ENCODE measurements around the gene ECT2. TPM values are rescaled to one million over a fixed set of nuclear protein-coding genes. Genes with fewer than 3 reads are reported as not detected.

ECT2 gene
- total and polyA plus RNA-seq, 8 donors = 1.2 to 28.1 (median 9.2) TPM

GRCh38 chr3:172704001-172704400, 46.5 kb upstream of the ECT2 start:
- peaks cover 0 to 69% (median 21%) of the 10 kb centered on the region in 4 donors for H3K4me1 ChIP-seq
- no peak overlapping the region for H3K27ac ChIP-seq
- H3K36me3 ChIP-seq = no peaks in the 10 kb centered on the region
- intact Hi-C loops (cut with DNase I; ENCODE audit: low total_unique reads) = no loop called here
- no peaks in the 10 kb centered on the region for H3K9me3 ChIP-seq
- no peak for TF ChIP-seq CTCF (IDR thresholded peaks at IDR 0.05)
- no peak for TF ChIP-seq EP300 (IDR thresholded peaks at IDR 0.05)
- TF ChIP-seq POLR2A (IDR thresholded peaks at IDR 0.05) = no peak
- TF ChIP-seq POLR2AphosphoS5 (IDR thresholded peaks at IDR 0.05) = no peak
- DNase-seq = no peak
- no peaks in the 10 kb centered on the region for H3K27me3 ChIP-seq
- no peak overlapping the region for H3K4me3 ChIP-seq
- WGBS, 5 donors = 10 to 21% (median 17%) methylated on average over 1 of the region's 1 CpG

DNA sequence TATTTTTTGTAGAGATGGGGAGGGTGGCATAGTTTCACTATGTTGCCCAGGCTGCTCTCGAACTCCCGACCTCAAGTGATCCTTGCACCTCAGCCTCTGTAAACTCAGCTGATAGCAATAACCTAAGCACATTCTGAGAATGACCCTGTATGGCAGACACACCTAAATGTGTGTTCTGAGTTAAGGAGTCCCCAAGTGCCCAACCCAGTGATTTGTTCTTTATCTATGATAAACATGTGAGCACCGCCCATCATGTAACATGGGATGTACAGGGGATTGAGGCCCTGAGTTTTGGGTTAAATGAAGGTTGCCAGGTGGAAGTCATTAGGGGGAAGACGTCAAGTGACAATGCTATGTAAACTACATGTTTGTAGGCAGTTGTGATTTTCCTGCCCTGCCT, 45.4 kb upstream of the ECT2 start:
- no peaks in the 10 kb centered on the region for H3K27me3 ChIP-seq
- peak overlapping the region in 2 of 5 donors; percentile 5 to 29 for H3K27ac ChIP-seq
- peaks cover 9 to 73% (median 31%) of the 10 kb centered on the region in 4 donors for H3K4me1 ChIP-seq
- 32 to 61% (median 56%) methylated on average over 4 of the region's 4 CpGs for WGBS, 5 donors
- H3K36me3 ChIP-seq = no peaks in the 10 kb centered on the region
- DNase-seq = peak in 1 of 2 donors; percentile 21
- no peak overlapping the region for H3K4me3 ChIP-seq
- TF ChIP-seq POLR2A (IDR thresholded peaks at IDR 0.05) = no peak
- peak in 1 of 3 donors; percentile 39 for TF ChIP-seq POLR2AphosphoS5 (IDR thresholded peaks at IDR 0.05)
- TF ChIP-seq EP300 (IDR thresholded peaks at IDR 0.05) = no peak
- no peak for TF ChIP-seq CTCF (IDR thresholded peaks at IDR 0.05)
- intact Hi-C loops (cut with DNase I; ENCODE audit: low total_unique reads) = no loop called here
- H3K9me3 ChIP-seq = no peaks in the 10 kb centered on the region

DNA sequence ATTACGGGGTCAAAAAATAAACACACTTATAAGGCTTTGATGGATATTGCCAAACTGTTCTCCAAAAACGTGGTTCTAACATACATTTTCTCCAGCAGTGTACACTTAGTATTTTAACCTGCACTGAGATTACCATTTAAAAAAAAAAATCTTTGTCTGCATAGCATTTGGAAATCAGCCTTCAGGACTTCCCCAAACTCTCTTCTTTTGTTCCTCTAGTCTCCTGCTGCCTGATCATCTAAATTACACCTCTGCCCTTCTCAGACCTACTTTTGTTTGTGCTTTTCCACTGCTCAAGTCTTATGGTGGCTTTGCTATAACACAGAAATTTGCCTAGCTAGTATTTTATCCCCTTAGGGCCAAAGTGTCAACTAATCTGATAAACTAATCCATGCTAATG, 43.5 kb upstream of the ECT2 start:
- WGBS, 5 donors = 51 to 75% (median 60%) methylated on average over 2 of the region's 2 CpGs
- H3K4me3 ChIP-seq = no peak overlapping the region
- TF ChIP-seq CTCF (IDR thresholded peaks at IDR 0.05) (no peak), POLR2A (IDR thresholded peaks at IDR 0.05) (no peak), POLR2AphosphoS5 (IDR thresholded peaks at IDR 0.05) (no peak), EP300 (IDR thresholded peaks at IDR 0.05) (no peak)
- no peaks in the 10 kb centered on the region for H3K27me3 ChIP-seq
- H3K36me3 ChIP-seq = no peaks in the 10 kb centered on the region
- no peaks in the 10 kb centered on the region for H3K9me3 ChIP-seq
- DNase-seq = no peak
- H3K27ac ChIP-seq = peak overlapping the region in 1 of 5 donors; percentile 4
- peaks cover 14 to 77% (median 36%) of the 10 kb centered on the region in 4 donors for H3K4me1 ChIP-seq
- intact Hi-C loops (cut with DNase I; ENCODE audit: low total_unique reads) = no loop called here

DNA sequence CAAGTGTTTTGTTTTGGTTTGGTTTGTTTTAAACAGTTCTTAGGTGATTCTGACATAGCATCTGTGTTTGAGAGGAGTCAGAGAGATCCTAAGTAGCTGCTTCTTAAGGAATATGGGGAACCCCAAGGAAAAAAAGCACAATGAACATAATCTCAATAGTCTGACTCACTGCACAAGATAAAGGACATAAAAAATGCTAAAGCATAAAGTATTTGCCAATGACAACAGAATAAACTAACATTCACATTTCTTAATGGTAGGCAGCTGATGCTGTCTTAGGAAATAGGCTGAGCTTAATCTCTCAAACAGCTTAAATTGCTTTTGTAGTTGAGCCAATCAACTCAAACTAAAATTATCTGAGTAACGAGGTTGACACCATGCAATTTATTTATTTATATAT, 42.6 kb upstream of the ECT2 start:
- Histone ChIP-seq H3K4me1 (peaks cover 14 to 71% (median 35%) of the 10 kb centered on the region in 4 donors), H3K36me3 (no peaks in the 10 kb centered on the region), H3K4me3 (peak overlapping the region in 1 of 4 donors; percentile 8), H3K27ac (peak overlapping the region in 1 of 5 donors; percentile 94), H3K27me3 (no peaks in the 10 kb centered on the region), H3K9me3 (no peaks in the 10 kb centered on the region)
- intact Hi-C loops (cut with DNase I; ENCODE audit: low total_unique reads) = no loop called here
- 28 to 60% (median 41%) methylated on average over 1 of the region's 1 CpG for WGBS, 5 donors
- DNase-seq = no peak
- TF ChIP-seq EP300 (IDR thresholded peaks at IDR 0.05) = no peak
- no peak for TF ChIP-seq POLR2AphosphoS5 (IDR thresholded peaks at IDR 0.05)
- TF ChIP-seq POLR2A (IDR thresholded peaks at IDR 0.05) = no peak
- TF ChIP-seq CTCF (IDR thresholded peaks at IDR 0.05) = no peak
